ENCODE data around the gene SLC13A5.
"Not testable (repeated sequence)": the region's sequence is repeated elsewhere in the genome, so short reads cannot be mapped to it uniquely, and the experiment has no call there.

SLC13A5 gene

DNA sequence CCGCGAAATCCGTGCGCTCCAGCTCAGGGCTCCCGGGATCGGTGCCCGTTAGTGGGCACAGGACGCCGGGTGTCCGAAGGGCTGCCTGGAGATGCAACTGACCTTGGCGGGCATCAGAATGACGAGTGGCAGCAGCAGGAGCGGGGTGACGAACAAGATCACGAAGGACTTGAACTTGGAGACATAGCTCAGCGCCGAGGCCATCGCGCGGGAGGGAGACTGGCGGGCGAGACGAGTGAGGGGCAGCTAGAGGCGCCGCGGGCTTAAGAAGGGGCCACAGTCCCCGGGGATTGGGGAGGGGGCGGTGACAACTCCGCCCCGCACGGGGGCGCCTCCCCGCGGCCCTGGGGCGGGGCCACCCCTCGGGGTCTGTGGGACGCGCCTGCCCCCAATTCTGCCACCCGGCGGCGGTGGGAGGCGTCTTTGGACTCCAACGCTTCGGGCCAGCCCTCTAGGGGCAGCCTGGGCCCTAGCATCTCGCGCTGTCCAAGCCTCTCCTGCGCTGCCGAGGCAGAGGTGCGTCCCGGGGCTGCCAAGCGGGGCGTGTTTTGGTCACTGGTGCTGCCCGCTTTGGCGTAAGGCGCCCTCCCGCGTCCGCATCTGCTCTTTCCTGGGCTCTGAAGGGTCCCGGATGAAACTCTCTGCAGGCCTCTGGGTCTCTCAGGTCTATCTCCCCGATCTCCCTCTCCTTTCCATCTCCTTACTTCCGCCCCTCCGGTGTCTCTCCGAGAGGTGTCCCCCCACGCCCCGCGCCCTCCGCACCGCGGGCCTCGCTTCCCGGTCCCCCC is at the start of gene SLC13A5:
SLC13A5 (minus strand) TSS at position 240 of the 788 bp plus-strand sequence; CDS start at position 204, 36 bp downstream.
- no peak for DNase-seq

- no peak for DNase-seq
These were observed 48.6 kb upstream of the SLC13A5 start for GRCh38 chr17:6761779-6762178.

DNA sequence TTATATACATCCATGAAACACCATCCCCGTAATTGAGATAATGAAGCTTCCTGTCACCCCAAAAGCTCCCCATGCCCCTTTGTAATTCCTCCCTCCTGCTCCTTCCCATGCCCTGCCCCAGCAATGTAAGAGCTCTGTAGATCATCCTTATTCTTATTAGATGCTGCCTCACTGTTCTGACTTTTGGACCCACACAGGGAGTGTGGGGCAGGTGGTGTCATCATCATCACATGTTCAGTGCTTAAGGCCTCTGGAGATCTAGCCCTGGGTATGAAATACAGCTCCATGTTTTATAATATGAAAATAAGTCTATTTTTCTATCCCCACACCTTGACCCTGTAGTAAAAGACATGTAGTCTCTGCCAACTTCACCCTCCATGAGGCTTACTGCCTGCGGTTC is 44.6 kb upstream of the SLC13A5 start:
- no peak for DNase-seq

DNA sequence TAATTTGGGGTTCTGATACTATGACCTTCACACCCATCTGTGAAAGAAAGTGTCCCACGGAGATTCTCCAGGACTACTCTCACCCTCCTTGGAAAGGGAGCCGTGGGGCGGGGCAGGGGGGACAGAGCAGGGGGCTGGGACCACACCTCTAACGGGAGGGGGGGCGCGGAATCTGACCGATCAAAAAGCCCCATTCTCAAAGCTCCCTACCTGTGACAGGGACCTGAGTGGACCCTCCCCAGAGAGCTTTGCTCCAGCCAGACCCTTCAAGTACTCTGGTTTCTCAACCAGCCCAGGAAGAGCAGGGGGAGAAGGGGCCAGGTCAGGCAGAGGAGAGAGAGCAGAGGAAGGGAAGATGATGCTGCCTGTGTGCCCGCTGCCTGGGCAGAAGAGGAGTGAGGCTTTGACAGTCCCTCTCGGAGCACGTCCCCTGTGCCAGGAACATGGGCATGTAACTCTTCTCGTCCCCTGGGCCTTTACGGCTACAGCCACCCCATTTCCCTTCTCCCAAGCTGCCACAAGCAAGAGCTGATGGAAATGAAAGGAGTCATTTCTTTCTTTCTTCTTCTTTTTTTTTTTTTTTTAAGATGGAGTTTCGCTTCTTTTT is 43.4 kb upstream of the SLC13A5 start:
- DNase-seq, result no peak

DNA sequence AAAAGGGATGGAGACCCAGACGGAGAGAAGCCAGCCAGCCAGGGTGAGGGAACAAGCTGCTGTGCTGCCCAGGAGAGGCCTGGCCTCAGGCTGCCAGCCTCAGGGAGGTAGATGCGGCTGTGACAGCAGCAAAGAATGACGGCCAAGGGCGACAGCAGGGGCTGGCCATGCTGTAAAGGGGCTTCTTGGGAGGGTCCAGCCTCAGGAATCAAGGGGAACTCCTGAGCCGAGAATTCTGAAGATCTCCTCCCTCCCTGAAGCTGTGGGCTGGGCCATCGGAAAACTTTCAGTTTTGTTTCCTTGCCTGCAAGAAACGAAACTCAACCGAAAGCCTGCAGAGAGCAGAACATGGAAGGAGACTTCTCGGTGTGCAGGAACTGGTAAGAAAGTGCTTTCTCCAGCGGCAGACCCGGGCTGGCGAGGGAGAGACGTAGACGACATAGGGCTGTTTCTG is 42.6 kb upstream of the SLC13A5 start, which contains the start of gene XAF1:
XAF1 (plus strand) TSS at position 316 of the 454 bp plus-strand sequence; CDS start at position 349, 33 bp downstream.
- DNase-seq, result no peak

GRCh38 chr17:6755281-6755680 is 42.1 kb upstream of the SLC13A5 start:
- no peak for DNase-seq

GRCh38 chr17:6753546-6753945 is 40.4 kb upstream of the SLC13A5 start:
- no peak for DNase-seq

DNA sequence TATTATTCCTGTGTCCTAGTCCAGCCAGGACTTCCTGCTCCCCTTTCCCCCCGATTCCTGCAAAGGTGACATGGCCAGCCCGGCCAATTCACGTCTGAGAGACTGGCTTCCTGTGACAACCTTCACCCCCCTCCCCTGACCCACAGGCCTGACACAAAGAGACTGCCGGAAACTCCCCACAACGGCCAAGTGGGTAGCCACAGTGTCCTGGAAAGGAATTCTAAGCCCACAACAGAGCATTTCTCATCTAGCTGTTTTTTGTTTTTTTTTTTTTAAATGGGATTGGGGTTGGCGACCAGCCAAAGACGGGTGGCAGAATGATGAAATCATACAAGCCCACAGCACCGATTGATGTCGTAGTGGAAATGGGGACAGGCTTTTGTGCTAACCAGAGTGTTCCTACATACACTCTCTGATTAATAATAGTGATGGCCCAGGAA is 39.9 kb upstream of the SLC13A5 start:
- no peak for DNase-seq

DNA sequence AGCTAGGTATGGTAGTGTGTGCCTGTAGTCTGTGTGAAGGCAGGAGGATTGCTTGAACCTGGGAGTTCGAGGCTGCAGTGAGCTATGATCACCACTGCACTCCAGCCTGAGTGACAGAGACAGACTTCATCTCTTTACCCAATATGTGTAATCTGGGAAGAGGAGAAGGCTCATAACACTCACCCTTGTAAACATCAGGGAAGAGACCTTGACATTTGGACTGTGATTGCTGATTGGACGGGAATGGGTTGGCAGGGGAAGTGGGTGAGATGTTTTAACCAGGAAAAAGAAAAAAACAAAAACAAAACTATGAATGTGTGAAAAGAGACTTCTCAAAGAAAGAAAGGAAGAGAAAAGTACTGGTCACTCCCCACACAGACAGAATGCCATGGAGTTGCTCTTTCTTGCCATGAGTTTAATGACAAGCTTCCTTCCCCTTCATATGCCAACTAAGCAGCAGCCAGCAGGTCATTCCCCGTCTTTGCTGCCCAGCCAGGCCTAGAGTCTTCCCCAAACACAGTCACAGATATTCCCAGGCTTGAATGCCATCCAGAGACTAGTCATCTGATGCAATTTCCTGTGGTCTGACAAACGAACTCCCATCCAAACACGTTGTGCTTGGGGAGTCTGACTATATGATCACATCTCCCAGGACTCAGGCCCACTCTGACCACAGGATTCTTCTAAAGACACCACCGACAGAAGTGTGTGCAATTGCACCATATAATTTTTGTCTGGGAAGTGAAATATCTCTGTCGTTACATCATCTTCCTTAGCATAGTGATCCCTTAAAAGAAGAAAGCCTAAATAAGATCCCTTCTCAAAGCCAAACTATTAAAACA is 39.1 kb upstream of the SLC13A5 start:
- DNase-seq, result no peak

- DNase-seq, result no peak
These were observed 36.4 kb upstream of the SLC13A5 start for GRCh38 chr17:6749519-6749918.

DNA sequence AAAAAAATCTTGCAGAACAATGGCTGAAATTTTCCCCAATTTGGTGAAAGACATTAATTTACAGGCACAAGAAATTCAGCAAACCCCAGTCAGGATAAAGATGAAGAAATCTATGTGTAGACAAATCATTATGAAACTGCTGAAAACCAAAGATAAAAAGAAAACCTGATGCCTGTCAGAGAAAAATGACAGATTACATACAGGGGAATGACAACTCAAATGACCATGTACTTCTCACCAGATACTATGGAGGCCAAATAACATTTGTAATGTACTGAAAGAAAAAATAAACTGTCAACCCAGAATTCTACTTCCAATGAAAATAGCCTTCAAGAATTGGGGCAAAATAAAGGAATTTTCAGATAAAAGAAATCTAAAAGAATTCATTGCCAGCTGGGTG is 35.4 kb upstream of the SLC13A5 start:
- DNase-seq, result no peak

GRCh38 chr17:6746665-6747064 is 33.5 kb upstream of the SLC13A5 start:
- DNase-seq, result not testable (repeated sequence)

GRCh38 chr17:6729531-6729930 is 16.4 kb upstream of the SLC13A5 start:
- DNase-seq, result no peak

GRCh38 chr17:6724009-6724408 is 10.8 kb upstream of the SLC13A5 start:
- no peak for DNase-seq

DNA sequence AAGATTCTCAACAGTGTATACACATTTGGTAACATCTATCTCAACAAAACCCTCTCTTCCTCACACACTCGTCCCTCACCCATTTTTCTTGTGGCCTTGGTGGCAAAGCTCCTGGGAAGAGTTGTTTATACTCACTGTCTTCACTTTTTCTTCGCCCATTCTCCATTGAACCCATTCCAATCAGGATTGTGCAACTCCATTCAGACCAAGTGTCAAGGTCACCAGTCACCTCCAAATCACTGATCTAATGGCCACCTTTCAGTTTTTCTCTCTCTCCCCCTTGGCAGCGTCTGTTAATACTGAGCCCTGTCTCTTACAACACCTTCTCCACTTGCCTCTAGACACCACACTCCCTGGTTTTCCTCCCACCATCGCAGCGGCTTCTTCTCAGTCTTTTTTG is 8.6 kb upstream of the SLC13A5 start:
- DNase-seq, result no peak

- no peak for DNase-seq
These were observed 3.6 kb upstream of the SLC13A5 start for GRCh38 chr17:6716736-6717135.

GRCh38 chr17:6714315-6714874 is 1.2 kb upstream of the SLC13A5 start:
- no peak for DNase-seq

- DNase-seq, result no peak
These were observed 726 bp upstream of the SLC13A5 start for GRCh38 chr17:6713918-6714271.

DNA sequence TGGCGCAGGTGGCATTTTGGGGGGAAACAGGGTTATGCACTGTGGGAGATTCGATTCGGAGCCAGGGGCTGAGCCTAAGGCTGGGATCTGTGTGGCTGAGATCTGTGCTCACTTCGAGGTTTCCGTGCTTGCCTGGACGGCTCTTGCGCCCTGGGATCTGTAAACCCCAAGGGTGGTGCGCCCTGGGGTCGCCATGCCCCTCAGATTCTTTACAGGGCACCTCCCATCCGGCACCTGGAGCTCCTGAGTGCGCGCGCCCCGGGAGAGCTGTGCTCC is 377 bp downstream of the SLC13A5 start:
- no peak for DNase-seq

- no peak for DNase-seq
These were observed 913 bp downstream of the SLC13A5 start for GRCh38 chr17:6712058-6712853.

- no peak for DNase-seq
These were observed 1.5 kb downstream of the SLC13A5 start for GRCh38 chr17:6711681-6712057.

- no peak for DNase-seq
These were observed 2.0 kb downstream of the SLC13A5 start for GRCh38 chr17:6711081-6711674.
